ENCODE results near the gene TMEM221.

DNA sequence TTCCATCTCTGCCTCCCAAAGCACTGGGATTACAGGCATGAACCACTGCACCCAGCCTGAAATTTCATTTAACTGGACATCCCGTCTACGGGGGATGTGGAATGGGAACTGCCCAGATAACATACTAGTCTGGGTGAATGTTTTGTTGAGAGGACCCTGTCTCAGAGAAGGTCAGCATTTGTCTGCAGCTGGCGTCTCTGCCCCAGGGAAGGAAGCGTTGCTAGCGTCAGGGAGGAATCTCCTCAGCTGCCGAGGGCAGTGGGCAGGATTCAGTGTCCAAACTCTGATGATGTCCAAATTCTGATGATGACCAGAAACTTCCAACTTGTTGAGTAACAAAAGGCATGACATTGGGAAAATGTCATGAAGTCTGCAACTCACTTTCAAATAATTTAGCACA, 9.1 kb upstream of the TMEM221 start:
- TF ChIP-seq ZNF221 (tag by site-specific recombination; IDR thresholded peaks at IDR 0.05; ENCODE audit: borderline replicate concordance) (no peak), ZNF302 (tag by site-specific recombination; IDR thresholded peaks at IDR 0.05; ENCODE audit: low read depth) (no peak)

All from HEK293 (cell line).